ENCODE data around the gene UPF3A.
"Not testable (repeated sequence)": the region's sequence is repeated elsewhere in the genome, so short reads cannot be mapped to it uniquely, and the experiment has no call there.

The UPF3A gene

GRCh38 chr13:114264313-114264712, 17.1 kb upstream of the UPF3A start:
- DNase-seq (ENCODE audit: low spot score) = not testable (repeated sequence)

GRCh38 chr13:114264886-114265611, 16.4 kb upstream of the UPF3A start:
- no peak for DNase-seq (ENCODE audit: low spot score)

GRCh38 chr13:114266241-114266640, 15.2 kb upstream of the UPF3A start:
- no peak for DNase-seq (ENCODE audit: low spot score)

- DNase-seq (ENCODE audit: low spot score) = no peak
These were observed 12.8 kb upstream of the UPF3A start for GRCh38 chr13:114268344-114269280.

DNA sequence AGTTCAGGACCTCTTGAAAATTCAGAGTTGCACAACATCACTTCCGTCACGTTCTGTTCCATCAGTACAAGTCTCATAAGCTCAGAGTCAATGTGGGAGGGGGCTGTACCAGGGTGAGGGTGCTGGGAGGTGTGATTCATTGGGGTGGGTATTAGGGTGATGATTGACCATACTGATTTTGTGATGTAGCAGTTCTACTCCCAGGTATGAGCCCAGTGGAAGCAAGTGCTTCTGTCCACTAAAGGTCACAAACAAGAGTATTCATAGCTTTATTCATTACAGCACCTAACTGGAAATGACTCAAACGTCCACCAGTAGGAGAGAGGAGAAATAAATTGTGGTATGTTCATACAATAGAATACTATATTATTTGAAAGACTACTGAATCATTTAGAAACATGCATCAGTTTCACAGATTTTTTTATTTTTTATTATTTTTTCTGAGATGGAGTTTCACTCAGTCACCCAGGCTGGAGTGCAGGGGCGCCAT, 12.1 kb upstream of the UPF3A start:
- DNase-seq (ENCODE audit: low spot score) = no peak

DNA sequence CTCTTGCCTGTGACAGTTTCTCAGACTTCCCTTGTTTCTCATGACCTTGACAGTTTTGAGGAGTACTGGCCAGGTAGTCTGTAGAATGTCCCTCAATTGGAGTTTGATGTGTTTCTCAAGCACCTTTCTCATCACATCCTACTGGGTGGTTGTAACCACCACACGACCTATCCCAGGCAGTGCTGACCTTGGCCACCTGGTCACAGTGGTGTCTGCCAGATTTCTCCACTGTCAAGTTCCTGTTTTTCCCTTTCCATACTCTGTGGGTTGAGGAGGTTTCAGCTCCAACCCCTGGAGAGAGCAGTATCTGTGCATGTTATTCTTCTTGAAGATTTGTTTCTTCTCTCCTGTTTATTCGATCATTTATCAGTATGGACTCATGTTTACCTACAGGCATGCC, 8.4 kb upstream of the UPF3A start:
- no peak for DNase-seq (ENCODE audit: low spot score)

DNA sequence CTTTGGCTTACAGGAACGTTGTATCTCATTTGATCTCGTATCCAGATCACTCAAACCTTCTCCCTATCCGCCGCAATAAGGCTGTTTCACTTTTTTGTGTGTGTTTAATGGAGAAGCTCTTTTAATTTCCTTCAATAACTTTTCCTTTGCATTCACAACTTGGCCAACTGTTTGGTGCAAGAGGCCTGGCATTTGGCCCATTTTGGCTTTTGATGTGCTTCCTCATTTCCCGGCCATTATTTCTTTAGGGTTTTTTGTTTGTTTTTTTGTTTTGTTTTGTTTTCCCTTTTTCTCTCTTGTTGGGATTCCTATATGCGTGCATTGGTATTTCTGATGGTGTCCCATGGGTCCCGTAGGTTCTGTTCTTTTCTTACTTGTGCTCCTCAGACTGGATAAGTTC, 6.1 kb upstream of the UPF3A start:
- DNase-seq (ENCODE audit: low spot score) = no peak

DNA sequence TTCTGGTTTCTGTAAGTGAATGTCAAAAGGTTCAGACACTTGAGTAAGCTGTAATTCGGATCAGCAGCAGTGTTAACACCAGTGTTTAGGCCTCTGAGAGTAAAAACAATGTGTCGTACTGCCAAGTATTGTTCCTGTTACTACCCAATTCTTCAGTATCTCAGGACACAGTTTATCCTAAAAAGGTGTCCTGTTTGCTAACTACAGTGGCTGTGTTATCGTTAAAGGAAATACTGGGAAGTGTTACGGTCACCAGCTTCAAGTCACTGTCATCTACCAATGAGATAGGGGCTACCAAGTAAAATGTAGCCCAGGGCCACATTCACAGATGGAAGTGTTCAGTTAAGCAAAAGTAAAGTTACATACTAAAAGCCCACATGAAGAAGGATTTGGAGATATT, 2.3 kb upstream of the UPF3A start:
- DNase-seq (ENCODE audit: low spot score) = no peak

GRCh38 chr13:114279758-114280355, 1.5 kb upstream of the UPF3A start:
- no peak for DNase-seq (ENCODE audit: low spot score)

DNA sequence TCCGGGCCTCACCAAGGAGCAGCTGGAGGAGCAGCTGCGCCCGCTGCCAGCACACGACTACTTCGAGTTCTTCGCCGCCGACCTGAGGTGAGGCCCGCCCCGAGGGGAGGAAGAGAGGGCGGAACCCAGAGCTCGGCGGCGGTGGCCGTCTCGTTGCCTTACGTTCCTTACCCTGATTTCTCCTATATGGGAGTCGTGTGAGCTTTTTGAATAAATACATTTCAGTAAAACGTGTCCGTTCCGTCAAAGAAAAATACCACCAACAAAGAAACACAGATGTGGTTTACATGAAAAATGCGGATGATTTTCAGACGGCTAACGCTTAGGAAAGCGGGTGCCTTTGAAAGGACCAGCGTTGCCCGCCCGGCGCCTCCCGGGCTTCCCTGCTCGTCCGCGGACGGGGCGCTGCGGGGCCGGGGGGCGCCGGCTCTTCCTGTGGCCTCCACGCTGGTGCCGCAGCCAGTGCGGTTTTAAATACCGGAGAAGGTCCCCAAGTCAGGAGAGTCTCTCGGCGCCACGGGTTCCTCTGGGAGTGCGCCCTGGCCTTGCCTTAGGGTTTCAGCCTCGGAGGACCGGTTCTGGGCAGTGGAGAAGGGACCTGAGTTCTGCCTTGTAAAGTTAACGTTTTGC, 755 bp downstream of the UPF3A start:
- DNase-seq (ENCODE audit: low spot score) = peak; percentile 62

DNA sequence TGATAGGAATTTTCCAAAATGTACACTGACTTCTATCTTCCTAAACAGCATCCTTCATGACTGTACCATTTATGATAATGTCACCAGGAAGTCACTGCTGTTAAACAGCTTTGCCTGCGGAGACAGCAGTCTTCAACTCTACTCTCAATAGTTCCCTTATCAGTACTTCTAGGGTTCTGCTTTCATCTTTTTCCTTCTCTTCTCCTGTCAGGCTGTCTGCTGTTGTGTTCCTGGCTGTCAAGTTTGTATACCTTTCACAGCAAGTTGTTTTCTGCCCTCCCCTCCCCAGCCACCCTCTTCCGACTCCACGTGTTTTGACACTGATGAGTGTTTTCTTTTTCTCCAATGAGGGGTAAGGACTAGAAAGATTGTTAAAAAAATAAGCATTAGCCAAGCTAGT, 2.2 kb downstream of the UPF3A start:
- no peak for DNase-seq (ENCODE audit: low spot score)

DNA sequence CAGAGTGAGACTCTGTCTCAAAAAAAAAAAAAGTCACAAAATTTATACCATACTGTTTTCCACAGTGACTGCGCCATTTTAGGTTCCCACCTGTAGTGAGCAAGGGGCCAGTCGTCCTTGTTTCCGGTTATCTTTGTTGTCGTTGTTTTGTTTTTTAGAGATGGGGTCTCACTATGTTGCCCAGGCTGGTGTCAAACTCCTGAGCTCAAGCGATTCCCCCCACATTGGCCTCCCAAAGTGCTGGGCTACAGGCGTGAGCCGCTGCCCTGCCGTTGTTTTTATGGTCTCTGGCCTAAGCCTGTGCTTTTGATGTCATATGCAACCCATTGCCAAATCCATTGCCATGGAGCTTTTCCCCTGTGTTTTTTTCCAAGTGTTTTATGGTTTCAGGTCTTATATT, 3.3 kb downstream of the UPF3A start:
- no peak for DNase-seq (ENCODE audit: low spot score)

DNA sequence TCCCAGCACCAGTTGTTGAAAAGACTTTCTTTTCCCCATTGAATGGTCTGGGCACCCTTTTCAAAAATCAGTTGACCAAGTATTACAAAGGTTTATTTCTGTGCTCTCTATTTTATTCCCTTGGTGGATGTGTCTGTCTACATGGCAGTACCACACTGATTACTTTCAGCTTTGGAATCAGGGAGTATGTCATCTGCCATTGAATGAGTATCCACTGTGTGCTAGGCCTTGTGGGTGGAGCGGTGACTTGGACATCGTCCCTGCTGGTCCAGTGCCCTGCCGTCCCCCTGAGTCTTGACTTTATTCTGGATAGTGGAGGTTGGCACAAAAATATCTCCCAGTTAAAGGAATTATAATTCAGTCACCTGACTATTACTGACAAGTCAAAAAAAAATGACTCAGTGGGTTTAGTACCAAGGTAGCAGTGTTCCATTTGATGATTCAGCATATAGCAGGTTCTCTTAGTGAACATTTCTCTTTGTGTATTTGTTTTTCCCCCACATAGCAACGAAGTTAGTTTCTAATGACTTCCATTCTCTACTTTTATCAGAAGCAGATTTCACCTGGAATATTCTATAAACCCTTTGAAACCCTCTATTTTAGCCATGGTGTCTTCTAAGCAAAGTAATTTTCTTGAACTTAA, 3.9 kb downstream of the UPF3A start:
- no peak for DNase-seq (ENCODE audit: low spot score)

GRCh38 chr13:114286808-114287207, 5.4 kb downstream of the UPF3A start:
- no peak for DNase-seq (ENCODE audit: low spot score)

DNA sequence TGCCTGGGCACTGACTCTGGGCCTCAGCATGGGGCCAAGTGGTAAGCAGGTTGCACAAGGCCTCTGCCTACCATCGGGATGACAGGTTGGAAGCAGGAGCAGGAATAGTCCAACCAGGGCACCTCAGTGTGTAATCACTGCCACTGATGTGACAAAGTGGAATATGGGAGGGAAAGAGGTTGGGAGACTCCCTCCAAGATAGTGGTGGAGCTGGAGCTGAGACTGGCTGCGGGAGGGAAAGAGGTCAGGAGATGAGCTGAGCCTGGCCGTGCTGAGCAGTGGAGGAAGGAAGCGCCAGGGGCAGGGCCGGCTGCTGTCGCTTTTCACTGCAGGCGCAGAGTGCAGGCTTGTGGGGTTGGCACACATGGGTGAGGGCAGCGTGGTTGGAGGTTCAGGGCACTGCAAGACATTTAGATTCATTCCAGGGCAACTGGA, 6.8 kb downstream of the UPF3A start:
- no peak for DNase-seq (ENCODE audit: low spot score)

- no peak for DNase-seq (ENCODE audit: low spot score)
These were observed 15.0 kb downstream of the UPF3A start for GRCh38 chr13:114296448-114296847.

DNA sequence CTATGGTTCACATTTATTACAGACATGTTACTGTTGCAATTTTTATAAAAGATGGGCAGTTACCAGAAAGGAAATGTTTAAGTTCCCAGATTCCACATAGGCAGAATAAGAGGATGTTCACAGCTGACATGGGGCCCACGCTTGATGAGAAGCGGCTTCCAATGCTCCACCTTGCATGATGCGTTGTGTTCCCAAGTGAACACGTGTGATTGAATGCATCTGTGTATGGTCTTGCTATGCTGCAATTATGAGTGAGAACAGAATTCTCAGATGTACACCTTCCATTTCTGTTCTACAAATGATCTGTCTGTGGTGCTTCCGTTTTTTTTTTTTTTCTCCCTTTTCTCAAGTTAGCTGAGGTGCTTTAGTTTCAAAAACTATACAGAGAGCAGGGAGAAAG, 15.5 kb downstream of the UPF3A start:
- no peak for DNase-seq (ENCODE audit: low spot score)

- no peak for DNase-seq (ENCODE audit: low spot score)
These were observed 17.5 kb downstream of the UPF3A start for GRCh38 chr13:114298866-114299265.

DNA sequence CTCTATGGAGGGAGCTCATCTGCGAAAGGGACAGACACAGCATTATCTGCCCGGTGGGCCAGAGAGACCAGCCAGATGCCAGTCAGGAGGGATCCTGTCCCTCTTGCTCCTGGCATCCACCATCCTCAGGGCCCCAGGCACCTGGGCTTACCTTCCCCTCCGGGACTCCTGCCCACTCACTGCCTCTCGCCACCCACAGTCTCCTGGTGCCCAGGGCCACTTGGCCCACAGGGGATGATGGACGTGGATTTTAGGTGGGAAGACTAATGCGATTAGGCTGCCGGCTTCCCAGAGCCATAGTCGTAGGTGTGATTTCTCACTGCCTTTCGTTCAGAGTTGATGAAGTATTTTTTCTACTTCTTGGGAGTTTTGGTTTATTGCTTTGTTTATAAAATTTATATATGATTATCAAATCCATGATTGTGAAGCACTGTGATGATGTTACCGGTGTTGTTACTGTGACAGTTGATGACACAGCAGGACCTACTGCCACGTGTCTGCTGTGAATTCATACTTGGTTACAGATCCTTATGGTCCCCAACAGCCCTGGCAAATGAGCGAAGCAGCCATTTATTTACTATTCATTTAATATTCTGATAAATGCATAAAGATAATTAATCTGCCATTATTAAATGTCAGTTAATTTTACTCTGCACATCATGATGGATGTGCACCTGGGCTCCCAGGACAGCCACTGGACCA, 18.4 kb downstream of the UPF3A start:
- no peak for DNase-seq (ENCODE audit: low spot score)

- DNase-seq (ENCODE audit: low spot score) = no peak
These were observed 22.4 kb downstream of the UPF3A start for GRCh38 chr13:114303700-114304327.

All from LoVo (cell line).